AML-193 (cell line): ENCODE results near the gene CNNM1.
A peak's percentile ranks its signal among the peaks of the same experiment; 100 is the strongest.

Experiments
- DNase-seq, 2 experiments: peaks; one replicate each; lab custom pipeline; 2025; lab: John Stamatoyannopoulos, UW

CNNM1 gene

DNA sequence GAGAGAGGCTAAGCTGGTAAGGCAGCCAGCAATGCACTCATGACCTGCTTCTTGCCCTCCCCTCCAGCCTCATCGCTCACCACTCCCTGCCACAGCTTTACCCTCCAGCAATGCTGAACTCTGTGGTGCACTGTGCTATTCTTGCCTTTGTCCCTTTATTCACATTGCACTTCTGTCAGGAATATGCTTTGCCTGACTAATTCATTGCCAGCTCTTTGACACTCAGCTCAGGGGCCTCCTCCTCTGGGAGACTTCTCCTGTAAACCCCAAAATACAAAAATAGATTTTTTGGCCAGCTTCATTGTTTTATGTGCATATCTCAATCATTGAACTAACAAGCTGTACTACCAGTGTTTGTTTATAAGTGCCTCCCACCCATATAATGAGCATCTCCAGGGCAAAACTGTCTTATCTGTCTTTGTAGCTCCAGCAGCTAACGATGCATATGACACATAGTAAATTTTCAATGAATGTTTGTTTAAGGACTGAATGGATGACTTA lies 8.2 kb downstream of the CNNM1 start:
- no peak for DNase-seq

DNA sequence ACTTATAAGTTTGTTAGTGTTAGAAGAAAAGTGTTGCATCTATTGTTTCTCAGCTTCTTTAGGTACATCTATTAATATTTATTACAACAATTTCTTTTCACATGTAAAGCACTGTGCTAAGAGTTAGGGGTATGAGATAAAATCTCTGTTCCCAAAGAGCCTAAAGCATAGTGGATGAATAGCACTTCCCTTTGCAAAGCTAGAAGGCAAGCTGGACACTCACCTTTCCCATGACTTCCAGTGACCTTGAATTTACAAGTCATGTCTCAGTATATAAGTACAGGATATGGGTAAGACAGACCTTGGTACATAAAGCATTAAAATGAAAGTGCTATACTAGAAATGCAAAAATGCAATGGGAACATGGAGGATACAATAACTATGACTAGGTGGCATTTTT lies 8.7 kb downstream of the CNNM1 start:
- no peak for DNase-seq

DNA sequence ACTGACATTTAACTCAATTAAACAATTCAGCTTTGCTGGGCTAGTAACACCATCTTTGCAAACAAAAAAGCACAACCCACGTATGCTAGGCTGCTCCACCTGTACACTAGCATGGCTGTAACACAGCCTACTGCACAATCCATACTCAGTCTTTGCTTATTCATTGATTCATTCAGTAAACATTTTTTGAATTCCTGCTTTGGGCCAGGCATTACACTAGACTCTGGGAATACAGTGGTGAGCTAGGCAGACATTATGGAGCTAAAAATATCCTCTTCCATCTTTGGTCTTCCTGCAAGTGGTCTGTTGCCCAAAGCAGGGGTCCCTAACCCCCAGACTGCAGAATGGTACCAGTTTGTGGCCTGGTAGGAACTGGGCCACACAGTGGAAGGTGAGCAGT lies 9.9 kb downstream of the CNNM1 start:
- DNase-seq, result no peak

DNA sequence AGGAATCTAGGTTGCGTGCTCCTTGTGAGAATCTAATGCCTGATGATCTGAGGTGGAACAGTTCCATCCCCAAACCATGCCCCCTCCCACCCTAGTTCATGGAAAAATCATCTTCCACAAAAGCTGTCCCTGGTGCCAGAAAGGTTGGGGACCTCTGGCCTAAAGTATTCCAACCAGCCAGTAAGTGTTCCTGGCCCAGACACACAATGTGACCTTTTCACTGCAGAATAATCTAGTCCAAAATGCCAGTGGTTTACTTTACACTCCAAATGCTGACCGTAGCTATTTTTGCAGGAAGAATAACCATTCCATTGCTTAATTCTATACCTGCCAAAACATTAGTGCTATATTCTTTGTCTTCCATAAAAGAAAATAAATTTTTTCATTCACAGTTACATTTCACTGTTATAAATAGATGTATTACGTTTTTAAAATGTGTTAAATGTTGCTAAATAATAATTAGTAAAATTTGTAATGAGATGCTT lies 10.4 kb downstream of the CNNM1 start:
- no peak for DNase-seq

DNA sequence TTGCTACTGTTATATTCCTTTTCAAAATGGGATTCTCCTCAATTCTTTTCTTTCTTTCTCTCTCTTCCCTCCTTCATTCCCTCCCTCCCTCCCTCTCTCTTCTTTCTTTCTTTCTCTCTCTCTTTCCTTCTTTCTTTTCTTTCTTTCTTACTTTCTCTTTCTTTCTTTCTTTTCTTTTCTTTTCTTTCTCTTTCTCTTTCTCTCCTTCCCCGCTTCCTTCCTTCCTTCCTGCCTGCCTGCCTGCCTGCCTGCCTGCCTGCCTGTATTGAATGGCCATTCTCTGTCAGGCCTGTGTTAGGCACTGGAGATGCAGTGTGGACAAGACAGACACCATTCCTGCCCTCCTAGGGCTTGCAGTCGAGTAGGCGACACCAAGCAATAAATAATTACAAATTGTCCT lies 11.5 kb downstream of the CNNM1 start:
- no peak for DNase-seq

DNA sequence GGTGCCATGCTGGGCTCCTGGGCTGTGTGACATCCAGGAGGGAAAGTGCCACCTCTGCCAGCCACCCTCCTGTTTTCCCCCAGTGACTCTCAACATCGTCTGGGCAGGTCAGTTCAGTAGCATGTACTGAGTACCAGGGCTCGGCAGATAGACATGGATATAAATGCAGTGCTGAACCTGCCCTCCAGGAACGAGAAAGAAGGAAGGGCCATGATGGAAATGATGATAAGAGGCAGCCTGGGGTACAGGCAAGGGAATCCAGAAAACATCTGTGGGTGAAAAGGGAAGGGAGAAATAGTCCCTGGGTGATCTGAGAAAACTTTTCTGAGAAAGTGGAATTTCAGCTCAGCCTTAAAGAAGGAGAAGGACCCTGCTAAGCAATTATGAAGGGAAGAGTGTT lies 12.1 kb downstream of the CNNM1 start:
- DNase-seq, result no peak

DNA sequence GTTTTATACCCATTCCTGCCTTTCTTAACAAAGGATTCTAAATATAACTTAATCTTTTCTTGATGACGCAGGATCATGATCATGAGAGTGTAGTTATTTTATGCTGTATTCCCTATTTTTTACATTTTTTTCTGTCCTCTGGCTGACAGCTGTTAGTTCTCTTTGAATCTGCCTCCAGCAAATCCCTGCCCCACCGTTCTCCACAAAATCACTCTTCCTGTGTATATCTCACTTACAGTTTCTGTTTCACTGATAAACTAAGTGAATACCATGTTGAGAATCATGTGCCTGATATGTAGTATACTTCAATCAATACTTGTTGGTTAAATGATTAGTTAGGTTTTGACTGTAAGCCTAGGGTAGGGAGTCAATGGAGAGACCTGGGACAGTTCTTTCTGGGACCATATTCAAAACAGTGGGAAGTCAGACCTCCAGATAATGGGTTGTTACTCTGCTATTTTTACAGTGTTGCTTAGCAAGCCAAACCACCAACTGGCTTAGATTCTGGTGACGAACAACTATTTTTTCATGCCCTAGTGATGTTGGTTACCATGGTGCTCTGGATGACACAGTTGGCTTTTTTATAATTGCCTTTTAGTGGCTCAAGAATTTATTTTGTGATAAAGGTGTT lies 12.8 kb downstream of the CNNM1 start:
- DNase-seq, result no peak

DNA sequence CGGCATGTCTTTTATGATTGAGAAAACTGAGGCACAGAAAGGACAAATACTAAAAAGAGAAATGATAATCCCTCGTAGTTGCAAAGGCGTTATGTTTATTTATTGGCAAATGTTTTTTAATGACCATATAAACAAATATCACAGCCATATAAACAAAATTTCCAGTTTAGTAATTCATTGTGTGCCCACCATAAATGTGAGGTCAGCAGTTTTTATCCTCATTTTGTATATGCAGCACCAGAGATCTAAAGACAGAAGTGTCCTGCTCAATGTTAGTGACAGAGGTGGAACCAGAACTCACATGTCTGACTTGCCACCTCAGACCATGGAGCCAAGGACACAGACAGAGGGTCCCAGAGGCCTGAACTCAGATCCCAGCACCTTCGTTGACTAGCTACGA lies 14.1 kb downstream of the CNNM1 start:
- no peak for DNase-seq

DNA sequence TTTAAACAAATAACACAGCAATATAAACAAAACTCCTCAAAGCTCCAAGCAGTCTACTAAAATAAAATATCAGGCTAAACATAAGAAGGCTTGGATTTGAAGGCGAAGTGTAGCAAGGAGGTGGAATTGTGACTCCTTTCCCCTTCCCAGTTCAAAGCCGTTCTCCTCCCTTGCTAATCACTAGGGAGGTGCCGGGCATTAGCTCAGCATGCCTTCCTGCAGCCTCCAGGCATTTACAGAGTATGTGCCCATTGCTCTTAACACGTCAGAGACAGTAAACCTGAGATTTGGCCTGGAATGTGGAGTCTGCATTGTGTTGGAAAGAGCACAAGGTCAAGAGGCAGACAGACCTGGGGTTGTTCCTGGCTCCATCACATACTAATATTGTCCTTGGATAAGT lies 15.6 kb downstream of the CNNM1 start:
- DNase-seq, result no peak

DNA sequence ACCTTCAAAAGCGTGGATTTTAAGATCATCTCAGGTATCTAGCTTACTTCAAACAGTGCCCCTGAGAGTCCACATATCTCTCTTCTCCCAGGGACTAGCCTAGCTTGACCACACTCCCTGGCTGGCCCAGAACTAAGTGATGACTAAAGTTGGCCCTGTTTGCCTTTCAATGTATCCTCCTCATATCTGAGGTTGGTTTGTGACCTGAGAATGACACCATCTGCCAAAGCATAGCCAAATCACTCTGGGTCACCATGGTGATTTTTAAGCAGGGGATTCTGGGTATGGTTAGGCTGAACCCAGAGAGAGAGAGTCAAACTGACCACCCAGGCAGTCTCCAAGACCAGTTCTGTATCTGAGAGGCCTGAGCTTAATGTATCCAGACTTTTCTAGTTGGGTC lies 16.2 kb downstream of the CNNM1 start:
- no peak for DNase-seq

DNA sequence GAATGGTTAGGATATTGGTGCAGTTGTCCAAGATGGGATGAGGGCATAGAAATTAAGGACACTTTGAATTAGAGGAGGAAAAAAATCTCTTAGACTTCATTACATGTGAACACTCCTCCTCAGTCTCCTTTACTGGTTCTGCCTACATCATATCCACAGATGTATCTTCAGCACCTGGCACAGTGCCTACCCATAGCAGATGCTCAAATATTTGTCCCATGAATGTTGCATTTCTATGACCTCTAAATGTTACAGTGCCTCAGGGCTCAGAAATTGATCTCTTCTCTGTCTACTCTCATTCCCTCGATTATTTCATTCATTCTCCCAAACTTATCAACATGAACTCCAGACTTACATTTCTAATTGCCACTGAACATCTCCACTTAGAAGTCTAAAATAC lies 17.1 kb downstream of the CNNM1 start:
- DNase-seq, result no peak

DNA sequence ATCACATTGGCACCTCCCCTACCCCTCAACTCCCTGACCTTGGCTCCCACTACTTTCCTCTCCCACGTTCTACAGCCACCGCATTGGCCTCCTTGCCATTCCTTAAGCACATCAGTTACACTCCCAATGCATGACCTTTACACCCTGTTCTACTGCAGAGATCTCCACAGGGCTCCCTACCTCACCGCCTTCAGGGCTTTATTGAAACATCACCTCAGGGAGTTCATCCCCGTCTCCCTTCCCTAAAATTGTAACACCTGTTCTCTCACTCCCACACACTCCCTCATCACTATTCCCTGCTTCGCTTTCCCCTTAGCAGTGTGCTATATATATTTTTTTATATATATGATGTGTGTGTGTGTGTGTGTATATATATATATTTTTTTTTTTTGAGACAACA lies 18.5 kb downstream of the CNNM1 start:
- DNase-seq, result no peak

DNA sequence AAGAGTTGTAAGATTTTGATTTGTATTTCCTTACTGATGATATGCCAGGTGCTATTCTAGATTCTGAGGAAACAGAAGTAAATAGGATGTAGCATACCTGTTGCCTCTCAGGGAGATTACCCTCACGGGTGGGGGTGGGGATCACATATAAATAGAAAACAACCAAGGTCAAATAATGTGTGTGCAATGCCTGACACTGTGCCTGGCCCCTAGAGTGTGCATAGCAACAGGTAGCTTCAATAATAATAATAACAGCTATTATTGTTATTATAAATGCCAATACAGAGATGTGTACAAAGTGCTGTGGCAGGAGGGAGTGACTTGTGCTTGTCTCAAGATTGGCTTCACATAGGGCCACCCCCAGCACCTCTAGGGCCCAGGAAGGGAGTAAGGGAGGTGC lies 24.0 kb downstream of the CNNM1 start:
- no peak for DNase-seq

DNA sequence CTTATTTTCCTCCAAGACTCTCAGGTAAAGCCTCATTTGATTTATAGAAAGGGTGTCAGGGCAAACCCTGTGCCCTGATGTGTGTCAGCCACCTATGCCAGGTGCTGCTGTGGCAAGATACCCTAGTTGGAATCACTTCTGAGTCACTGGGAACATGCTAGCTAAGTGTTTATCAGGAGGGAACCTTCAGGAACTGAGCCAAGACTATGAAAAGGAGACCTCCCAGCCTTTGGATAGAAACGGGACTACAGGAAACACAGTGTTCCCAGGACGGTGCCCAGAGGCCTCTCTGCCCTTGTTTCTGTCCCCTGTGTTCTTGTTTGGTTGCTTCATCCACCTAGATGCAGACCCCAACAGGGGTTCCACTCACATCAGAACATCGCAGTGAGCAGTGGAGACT lies 28.5 kb downstream of the CNNM1 start:
- no peak for DNase-seq

DNA sequence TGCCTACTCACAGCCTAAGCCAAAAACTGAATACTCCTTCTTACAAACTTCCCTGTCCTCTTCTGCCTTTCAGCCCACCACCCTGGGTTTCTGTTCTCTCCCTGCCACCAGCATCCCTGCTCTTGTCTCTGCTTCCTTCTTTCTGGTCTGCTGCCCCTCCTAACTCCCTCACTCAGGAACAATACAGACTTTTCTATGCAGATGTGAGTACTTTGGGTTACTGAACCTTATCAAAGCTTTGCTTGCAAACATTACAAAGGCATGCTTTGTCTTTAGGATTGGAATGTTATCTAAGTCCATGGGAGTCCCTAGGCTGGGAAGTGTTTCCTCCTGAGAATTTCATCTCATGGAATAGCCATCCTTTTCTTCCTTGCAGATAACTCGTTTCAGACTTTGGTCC lies 28.9 kb downstream of the CNNM1 start:
- no peak for DNase-seq

DNA sequence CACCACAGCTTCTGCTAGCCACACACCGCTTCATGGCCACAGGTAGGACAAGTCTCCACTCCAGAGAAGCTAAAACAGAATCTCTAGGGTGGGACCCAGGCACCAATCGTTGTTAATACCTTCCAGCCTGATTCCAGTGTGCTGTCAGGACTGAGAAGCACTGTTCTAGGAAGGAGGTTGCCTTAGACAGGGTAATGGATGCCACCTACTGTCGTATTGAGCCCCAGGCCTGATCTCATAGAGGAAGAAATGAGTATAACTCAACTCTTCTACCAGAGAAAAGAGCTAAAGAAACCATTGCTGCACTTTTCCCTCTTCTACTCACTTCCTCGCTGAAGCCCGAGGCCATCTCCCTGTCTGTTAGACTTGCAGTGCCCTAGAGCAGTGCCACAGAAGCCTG lies 31.8 kb downstream of the CNNM1 start:
- no peak for DNase-seq

DNA sequence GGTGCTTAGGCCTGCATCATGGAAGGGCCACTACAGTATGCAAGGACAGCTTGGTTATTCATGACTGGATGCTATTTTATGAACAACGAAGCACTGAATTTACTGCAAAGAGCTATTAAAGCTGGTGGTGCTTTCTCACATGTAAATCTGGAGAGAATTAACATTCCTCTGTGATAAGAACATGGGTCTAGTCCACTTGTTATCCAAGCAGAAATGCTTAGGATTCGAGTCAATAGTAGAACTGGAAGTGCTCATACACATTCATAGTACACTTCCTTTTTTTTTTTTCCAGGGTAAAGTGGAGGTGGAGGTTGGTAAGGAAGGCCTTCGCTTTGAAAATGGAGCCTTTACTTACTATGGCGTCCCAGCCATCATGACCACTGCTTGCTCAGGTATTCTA lies 35.0 kb downstream of the CNNM1 start:
- DNase-seq, result no peak

DNA sequence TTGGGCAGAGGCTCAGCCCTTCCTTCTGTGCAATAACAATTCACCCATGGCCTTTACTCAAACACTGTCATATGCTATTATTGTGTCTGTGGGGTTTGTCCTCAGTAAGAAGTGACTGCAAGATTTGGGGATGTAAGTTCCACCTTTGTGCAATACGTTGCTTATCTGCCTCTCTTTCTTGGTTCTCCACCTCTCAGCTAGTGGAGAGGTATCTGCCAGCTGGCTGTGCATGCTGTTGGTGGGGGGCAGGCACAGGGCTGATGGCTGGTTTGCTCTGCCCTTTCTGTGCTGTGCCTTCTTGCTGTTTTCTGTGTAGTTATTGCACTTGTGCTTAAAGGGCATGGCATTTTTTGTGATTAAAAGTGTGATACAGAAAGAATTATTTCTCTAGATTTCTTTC lies 36.2 kb downstream of the CNNM1 start:
- no peak for DNase-seq

DNA sequence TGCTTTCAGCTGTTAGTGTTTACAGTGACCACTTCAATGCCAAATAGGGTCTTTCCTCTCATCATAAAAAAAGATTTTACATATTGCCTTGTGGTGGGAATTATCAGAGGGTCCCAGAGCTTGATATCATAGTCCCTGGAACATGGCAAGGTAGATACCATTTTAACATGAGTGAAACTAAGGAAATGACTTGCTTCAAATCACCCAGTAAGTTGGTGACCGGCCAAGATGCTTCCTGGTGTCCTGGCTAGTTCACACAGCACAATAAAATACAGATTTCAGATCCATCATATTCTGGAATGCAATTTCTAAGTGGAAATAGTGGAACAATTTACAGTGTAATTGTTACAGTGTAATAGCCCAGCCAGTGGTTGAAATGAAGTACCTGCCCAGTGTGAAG lies 36.6 kb downstream of the CNNM1 start:
- DNase-seq, result no peak

DNA sequence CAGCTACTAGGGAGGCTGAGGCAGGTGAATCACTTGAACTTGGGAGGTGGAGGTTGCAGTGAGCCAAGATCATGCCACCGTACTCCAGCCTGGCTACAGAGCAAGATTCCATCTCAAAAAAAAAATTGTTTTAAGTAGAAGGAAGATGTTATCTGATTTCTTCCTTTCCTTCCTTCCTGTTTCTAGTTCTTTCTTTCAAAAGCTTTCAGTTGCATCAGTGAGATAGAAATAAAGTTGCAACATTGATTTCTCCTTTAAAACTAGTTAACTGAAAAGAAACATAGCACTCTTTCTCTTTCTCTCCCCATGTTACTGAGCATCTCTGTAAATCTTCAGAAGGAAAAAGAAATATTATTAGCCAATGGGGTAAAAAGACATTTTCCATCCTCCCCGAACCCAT lies 37.5 kb downstream of the CNNM1 start:
- DNase-seq, result no peak

DNA sequence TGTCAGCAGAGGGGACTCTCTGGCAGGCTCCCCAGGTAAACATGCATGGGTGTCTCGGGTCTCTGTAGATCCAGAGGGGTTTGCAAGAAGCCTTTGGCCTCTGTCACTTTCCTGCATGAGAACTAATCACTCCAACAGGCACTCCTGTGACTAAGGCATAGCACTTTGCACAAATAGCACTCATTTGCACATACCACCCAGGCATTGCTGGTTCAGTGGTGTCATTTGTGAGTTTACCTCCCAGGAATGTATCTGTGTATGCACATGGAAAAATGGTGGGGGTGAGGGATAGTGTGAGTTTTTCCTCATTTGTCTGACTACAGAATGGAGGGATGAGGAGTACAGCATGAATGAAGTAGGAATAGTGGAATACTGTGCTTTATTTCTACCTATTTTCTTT lies 39.5 kb downstream of the CNNM1 start:
- no peak for DNase-seq

DNA sequence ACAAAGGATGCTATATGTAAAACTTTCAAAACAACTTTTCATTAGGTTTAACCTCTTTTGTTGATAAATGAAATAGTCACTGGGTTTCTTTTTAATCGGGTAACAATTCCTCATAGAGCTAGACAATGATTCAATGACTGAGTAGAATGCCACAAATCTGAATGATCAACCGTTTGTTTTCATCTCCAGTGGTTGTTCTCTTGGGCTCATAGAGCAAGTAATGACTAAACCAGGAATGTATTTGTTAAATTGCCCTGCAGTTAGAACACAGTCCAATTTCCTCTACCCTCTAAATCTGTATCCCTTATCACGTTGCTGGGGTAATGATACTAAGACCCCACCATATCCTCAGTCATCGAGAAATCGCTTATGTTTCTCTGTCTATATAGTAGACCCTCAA lies 40.0 kb downstream of the CNNM1 start:
- no peak for DNase-seq

DNA sequence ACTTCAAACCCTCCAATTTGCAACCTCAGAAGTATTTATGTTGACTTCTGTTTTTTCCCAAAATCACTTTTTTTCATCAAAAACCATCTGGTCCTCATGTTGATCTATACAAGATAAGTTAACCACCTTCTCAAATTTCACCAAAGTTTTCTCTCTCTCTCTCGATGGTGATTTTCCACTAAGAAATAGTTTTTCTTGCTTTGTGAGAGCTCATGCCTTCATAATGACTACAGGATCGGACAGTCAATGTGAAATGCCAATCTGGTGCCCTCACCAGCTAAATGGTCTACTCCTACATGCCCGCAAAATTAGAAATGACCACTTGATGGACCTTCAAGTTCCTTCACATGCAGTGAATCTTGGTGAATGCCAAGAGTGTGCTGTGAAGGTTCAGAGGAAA lies 40.4 kb downstream of the CNNM1 start:
- no peak for DNase-seq

DNA sequence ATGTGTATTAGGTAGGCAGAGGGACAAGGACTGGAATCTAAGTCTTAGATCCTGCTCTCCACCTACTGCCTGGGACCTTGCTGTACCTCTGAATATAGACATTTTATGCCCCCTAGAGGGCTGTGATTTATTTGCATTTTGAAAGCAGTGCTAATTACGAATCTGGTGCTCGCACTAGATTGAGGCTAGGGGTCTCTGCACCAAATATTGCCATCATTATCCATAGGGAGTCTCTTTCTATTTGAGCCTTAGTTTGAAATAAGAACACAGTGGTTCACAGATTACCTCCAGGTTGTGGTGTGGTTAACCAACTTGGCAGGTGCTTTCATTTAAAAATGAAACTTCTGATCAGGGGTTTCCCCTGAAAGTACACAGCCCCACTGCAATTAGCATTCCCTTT lies 41.8 kb downstream of the CNNM1 start:
- peak in 1 of 2 experiments; percentile 22 for DNase-seq
